ENCODE data around the gene DCUN1D4.

The DCUN1D4 gene

GRCh38 chr4:51842554-51843308 is at the start of gene DCUN1D4:
Gene DCUN1D4 (plus strand): TSS chr4:51843153. CDS start chr4:51843243, 90 bp downstream.
- DNase-seq, result peak; percentile 90

DNA sequence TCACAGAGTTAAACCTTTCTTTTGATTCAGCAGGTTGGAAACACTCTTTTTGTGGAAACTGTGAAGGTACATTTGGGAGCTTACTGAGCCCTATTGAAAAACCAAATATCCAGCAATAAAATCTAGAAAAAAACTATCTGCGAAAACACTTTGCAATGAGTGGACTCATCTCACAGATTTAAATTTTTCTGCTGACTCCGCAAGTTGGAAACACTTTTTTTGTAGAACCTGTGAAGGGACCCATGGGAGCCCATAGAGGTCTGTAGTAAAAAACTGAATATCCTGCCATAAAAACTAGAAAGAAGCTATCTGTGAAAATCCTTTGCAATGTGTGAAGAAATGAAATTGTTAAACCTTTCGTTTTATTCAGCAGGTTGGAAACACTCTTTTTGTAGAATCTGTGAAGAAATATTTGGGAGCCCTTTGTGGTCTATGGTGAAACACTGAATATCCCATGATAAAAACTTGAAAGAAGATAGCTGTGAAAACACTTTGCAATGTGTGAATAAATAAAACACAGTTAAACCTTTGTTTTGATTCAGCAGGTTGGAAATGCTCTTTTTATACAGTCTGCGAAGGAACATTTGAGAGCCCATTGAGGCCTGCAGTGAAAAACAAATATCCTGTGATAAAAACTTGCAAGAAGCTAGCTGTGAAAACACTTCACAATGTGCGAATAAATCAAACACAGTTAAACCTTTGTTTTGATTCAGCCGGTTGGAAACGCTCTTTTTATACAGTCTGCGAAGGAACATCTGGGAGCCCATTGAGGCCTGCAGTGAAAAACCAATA is 22.3 kb upstream of the DCUN1D4 start:
- DNase-seq, result no peak

- no peak for DNase-seq
Observed at GRCh38 chr4:51825341-51825740, 17.6 kb upstream of the DCUN1D4 start.

- no peak for DNase-seq
Observed at GRCh38 chr4:51830156-51830720, 12.7 kb upstream of the DCUN1D4 start.

DNA sequence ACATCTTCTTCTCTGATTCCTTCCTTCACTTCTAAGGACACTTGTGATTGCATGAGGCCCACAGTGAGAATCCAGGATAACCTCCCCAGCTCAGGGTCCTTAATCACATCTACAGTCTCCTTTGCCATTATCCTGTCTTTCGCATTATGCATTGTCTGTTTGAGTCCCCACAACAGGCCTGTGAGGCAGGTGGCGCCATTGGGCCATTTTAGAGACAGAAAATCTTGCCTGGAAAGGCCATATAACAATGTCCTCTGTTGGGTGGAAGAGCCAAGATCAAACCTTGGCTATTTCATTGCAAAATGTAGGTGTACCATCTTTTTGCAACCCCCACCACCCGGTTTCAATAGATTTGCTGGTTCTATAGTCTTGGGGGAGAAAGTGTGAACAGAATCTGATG is 11.8 kb upstream of the DCUN1D4 start:
- DNase-seq, result no peak

DNA sequence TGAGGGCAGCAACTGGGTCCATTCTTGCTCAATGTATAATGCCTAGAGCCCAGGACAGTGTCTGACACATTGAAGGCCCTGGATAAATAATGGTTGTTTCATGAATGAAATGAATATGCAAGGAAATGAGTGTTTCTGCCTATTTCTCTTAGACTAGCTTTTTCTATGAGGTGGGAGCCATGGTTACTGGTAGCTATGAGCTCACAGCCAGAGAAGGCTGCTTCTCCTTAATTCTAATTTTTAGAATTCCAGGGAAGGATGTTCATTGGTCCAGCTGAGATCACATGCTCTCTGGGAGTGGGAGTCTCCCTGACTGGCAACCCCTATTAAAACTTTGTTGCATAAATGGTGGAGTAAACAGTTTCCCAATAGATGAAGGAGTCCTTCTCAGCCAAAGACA is 9.7 kb upstream of the DCUN1D4 start:
- no peak for DNase-seq

- no peak for DNase-seq
Observed at GRCh38 chr4:51835079-51835478, 7.9 kb upstream of the DCUN1D4 start.

GRCh38 chr4:51835855-51836254 is 7.1 kb upstream of the DCUN1D4 start:
- DNase-seq, result no peak

DNA sequence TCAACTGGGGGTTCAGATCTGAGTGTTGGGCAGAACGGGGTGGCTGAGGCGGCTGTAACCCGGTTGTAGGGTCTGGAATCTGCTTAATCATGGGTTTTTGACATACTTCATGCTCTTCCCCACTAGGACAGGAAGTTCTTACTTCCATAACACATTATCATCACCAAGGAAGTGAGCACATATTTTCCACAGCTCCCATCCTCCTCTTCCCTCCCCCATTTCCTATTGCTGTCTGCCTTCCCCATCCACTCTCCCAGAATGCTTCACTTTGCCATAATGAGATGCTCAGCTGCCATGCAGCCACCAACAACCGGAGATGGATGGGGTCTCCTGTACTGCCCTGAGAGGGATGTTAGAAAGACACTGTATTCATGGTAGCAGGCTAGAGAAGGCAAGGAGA is 6.4 kb upstream of the DCUN1D4 start:
- no peak for DNase-seq

DNA sequence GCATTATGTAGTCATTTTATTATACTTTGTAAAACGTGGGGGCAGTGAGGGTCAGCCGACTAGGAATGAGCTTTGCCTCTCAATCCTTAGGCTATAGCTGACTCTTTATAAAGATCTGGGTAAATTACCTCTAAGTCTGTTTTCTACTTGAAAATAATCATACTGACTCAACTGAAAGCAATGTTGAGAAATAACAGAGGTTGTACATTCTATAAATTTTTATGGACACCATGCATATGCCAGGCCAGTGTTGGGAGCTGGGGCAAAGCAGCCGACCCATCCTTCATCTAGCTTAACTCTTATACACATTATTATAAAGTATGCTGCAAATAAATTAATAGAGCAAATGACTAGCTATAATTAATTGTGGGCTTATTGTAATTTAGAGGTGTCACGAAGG is 2.2 kb upstream of the DCUN1D4 start:
- DNase-seq, result no peak

DNA sequence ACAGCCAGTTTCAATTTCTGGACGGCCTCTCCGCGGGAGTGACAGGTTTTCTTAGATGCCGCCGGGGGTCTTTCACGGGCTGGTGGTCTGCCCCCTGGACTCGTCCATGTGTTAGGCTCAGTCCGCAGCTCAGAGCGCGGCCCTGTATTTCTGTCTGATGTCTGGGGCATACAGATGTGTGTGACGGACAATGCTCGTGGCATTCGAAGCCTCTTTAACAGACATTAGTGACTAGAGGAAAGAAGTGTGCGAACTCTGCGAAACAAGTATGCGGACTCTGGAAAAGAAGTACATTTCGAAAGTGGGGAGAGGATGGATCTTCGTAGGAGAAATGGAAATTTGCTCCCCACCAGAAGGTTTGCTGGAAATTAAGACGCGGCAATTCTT is 793 bp upstream of the DCUN1D4 start:
- no peak for DNase-seq

GRCh38 chr4:51843309-51844152 is 578 bp downstream of the DCUN1D4 start:
- no peak for DNase-seq

DNA sequence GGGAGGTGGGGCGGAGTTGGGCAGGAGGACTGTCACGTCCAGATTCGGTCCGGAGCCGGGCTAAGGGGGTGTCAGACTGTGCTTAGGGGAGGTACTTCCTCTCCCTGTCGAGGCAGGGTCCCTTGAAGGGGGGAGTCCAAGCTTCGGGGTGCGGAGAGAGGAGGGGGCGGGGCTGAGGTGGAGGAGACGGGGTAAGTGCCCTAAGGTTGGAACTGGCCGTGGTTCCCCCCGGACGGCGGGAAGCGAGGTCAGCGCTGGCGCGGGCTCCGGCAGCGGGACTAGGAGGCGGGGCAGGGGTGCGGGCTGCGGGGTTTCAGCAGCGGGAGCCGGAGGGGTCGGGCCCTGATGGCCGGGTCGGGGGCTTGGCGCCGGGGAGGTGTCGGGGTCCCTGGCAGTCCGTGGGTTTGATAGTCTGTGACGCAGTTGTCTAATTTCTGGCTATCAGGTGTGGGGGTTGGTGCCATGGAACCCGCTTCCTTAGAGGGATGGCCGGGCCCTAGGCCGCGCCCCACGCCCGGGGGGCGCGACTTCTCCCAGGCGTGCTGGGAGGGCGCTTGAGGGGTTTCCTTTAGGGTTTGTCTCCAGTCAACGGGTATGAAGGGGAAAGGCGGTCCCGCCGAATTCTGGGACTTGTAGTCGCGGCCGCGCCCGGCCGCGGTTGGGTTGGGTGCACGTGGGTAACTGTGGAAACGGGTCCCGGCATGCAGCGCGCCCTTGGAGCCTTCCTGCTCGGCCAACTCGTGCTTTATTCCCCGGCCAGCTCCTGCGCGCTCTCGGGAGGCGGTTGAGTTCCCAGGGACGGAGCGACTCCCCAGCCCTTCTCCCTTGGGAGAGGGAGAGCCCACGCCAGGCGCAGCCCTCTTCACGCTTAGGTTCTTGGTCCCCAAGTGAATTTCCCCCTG is 1.5 kb downstream of the DCUN1D4 start:
- peak; percentile 47 for DNase-seq

DNA sequence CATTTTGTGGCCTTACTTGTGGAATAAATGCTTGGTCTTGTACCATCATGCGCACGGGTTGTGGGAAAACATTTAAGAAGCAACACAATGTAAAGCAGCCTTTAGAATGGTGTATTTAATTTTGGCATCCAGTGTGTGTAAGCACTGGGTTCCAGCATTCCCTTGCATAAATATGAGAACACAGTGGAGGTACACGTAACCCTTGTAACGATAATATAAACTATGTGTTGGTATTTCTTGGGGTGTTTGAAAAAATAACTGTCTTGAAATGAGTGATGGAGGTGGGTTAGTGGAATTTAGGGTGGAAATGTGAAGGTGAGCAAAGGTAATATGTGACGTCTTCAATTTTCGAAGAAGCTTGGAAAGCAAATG is 2.1 kb downstream of the DCUN1D4 start:
- DNase-seq, result no peak

DNA sequence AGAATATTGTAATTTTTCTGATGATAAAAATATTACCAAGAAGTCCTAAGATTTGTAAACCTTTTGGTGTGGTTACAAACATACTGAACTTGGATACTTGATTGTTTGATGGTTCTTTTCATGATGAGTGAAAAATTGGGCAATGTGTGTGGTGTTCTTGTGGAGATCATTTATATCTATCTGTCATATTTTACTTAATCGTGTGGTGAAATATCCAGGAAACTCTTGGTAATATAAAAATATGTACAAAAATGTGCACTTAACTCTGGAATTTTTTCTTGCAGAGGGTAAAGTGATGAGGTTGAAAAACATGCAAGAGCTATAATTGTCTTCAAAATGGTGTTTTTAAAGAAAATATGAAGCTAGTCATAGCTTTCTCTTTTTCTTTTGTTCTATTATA is 2.8 kb downstream of the DCUN1D4 start:
- DNase-seq, result no peak

GRCh38 chr4:51849430-51849829 is 6.5 kb downstream of the DCUN1D4 start:
- DNase-seq, result no peak

- no peak for DNase-seq
Observed at GRCh38 chr4:51850294-51850693, 7.3 kb downstream of the DCUN1D4 start.

GRCh38 chr4:51851090-51851936 is 8.4 kb downstream of the DCUN1D4 start:
- DNase-seq, result no peak

- DNase-seq, result no peak
Observed at GRCh38 chr4:51851937-51852290, 9.0 kb downstream of the DCUN1D4 start.

DNA sequence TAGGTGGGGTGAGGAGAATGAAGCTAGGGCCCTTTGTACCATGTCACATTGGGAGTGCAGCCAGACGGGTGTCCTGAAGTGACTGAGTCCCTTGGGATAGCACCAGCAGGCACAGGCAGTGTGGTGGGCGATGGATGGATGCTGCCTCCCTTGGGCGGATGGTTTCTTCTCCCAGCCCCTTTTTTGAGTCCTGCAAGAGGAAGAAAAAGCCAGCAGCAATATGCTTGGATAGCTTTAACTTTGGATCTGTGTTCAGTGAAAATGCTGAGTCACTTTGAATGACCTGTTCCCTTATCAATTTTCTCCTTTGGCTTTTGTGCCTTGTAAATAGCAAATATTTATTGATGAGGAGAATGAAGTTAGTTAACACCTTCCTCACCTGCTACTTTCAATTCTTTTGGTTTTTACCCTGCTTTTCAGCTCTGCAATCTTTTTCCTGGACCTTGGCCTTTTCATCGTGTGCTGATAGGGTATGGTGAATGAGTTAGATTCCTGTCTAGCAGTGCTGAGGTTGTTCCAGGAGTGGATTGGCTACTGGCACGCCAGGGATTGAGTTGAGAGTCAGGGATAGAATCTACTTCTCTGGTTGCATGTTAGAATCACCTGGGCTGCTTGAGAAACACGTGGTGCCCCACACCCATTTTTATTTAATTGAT is 10.2 kb downstream of the DCUN1D4 start:
- DNase-seq, result no peak

DNA sequence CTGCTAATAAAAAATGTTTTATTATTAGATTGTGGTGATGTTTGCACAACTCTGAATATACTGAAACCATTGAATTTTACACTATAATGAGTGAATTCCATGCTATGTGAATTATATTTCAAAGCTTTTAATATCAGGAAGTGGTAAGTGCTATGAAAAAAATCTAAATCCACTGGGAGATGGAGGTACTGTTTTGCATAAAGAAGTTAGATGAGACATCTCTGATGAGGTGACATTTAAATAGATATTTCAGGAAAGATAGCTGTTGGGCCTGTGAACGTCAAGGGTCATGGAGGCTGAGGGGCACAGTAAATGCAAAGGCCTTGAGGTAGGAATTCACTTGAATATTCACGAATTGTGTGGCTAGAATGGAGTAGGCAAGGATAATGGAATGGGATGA is 12.3 kb downstream of the DCUN1D4 start:
- DNase-seq, result no peak
